B cell (primary cell): Measurements from ENCODE around the gene ASB2. TPM values are rescaled to one million over a fixed set of nuclear protein-coding genes. Genes with fewer than 3 reads are reported as not detected.

Experiments
- ATAC-seq: fragments of 200-7000 bp; cut with Tn5 transposase; one replicate; pipeline ENCODE4 v1.10.0; 2021; ENCODE audit warnings: low read depth, mild to moderate bottlenecking, moderate number of reproducible peaks, moderate library complexity
- CTCF ChIA-PET: fragments of 350-600 bp; sonication (Branson Sonifier 250); formaldehyde crosslinking; loops from one replicate; lab custom pipeline; 2021; ENCODE audit warnings: antibody characterized with exemption, inconsistent platforms; lab: Charles Lee
- POLR2A ChIA-PET: fragments of 350-600 bp; sonication (Branson Sonifier 250); formaldehyde crosslinking; loops from one replicate; lab custom pipeline; 2021; ENCODE audit warnings: antibody characterized with exemption; lab: Charles Lee
- DNase-seq: peaks from one replicate; pipeline ENCODE4 v3.0.0; 2013
- H2AFZ ChIP-seq: 2 replicates; pipeline ENCODE4 v1.6.1; 2012; ENCODE audit warnings: mild to moderate bottlenecking, low read depth, low read length; ENCODE audit not compliant: insufficient read depth, poor library complexity, severe bottlenecking
- H3K27ac ChIP-seq, 2 donors: 1 replicate in 1 of 2; 2 replicates in 1 of 2; pipeline ENCODE4 v1.5.1; 2012 to 2013; ENCODE audit warnings: low read length in 2 of 2, mild to moderate bottlenecking in 2 of 2, moderate library complexity in 1 of 2
- H3K27me3 ChIP-seq, 4 experiments: fragments of 200-600 bp in 1 of 4; sonication (generic) in 1 of 4; replicated peaks in 1 of 4; 1 replicate in 2 of 4; 2 replicates in 2 of 4; pipeline versions ENCODE4 v1.6.1 to v1.7.0; 2013 to 2016; ENCODE audit warnings: low read length in 3 of 4, mild to moderate bottlenecking in 2 of 4, mixed read lengths in 1 of 4, moderate library complexity in 1 of 4; ENCODE audit not compliant: insufficient read depth in 4 of 4, control insufficient read depth in 3 of 4; ENCODE audit errors: control extremely low read depth in 1 of 4
- H3K36me3 ChIP-seq, 2 experiments: replicated peaks in 1 of 2; 1 replicate in 1 of 2; 2 replicates in 1 of 2; pipeline versions ENCODE4 v1.6.1 to v1.7.1; 2013; ENCODE audit warnings: low read length in 1 of 2; ENCODE audit not compliant: insufficient read depth in 2 of 2, control insufficient read depth in 1 of 2; ENCODE audit errors: control extremely low read depth in 1 of 2, extremely low read depth in 1 of 2
- H3K4me1 ChIP-seq, 2 donors: fragments of 200-600 bp in 1 of 2; sonication (generic) in 1 of 2; 1 replicate in 1 of 2; 2 replicates in 1 of 2; pipeline versions ENCODE4 v1.5.1 to v1.6.1; 2013 to 2017; ENCODE audit warnings: low read length in 2 of 2; ENCODE audit not compliant: control insufficient read depth in 2 of 2, insufficient read depth in 2 of 2
- H3K4me2 ChIP-seq: replicated peaks from 2 replicates; pipeline ENCODE3; 2012; ENCODE audit warnings: mild to moderate bottlenecking, low read depth, low read length; ENCODE audit not compliant: poor library complexity, severe bottlenecking
- H3K4me3 ChIP-seq, 5 experiments: fragments of 200-600 bp in 1 of 5; sonication (generic) in 1 of 5; 1 replicate in 3 of 5; 2 replicates in 2 of 5; pipeline versions ENCODE4 v1.5.1 to v1.7.0; 2011 to 2016; ENCODE audit warnings: low read length in 4 of 5, mild to moderate bottlenecking in 4 of 5, low read depth in 2 of 5, control low read depth in 1 of 5, moderate library complexity in 1 of 5; ENCODE audit not compliant: insufficient read depth in 1 of 5; ENCODE audit errors: control extremely low read depth in 1 of 5, extremely low read depth in 1 of 5
- H3K79me2 ChIP-seq: fragments of 200-600 bp; sonication (generic); one replicate; pipeline ENCODE4 v1.6.0; 2016; ENCODE audit warnings: low read length; ENCODE audit not compliant: control insufficient read depth, insufficient read depth
- H3K9ac ChIP-seq: fragments of 200-600 bp; sonication (generic); 2 replicates; pipeline ENCODE4 v1.6.1; 2017; ENCODE audit warnings: mild to moderate bottlenecking, low read length, moderate library complexity
- H3K9me3 ChIP-seq, 3 donors: one replicate each; pipeline versions ENCODE4 v1.6.1 to v1.7.1; 2013; ENCODE audit warnings: low read length in 2 of 3; ENCODE audit not compliant: control insufficient read depth in 2 of 3, insufficient read depth in 1 of 3; ENCODE audit errors: control extremely low read depth in 1 of 3
- H4K20me1 ChIP-seq: 2 replicates; pipeline ENCODE4 v1.6.0; 2012; ENCODE audit warnings: mild to moderate bottlenecking, low read length; ENCODE audit not compliant: insufficient read depth, control insufficient read depth, poor library complexity, severe bottlenecking
- H3K27ac Mint-ChIP-seq: one replicate; pipeline ENCODE4 v1.8.0; 2021; ENCODE audit warnings: mixed read lengths
- H3K27me3 Mint-ChIP-seq: one replicate; pipeline ENCODE4 v1.8.0; 2021; ENCODE audit warnings: mixed read lengths
- H3K4me1 Mint-ChIP-seq: one replicate; pipeline ENCODE4 v1.8.0; 2021; ENCODE audit warnings: mixed read lengths
- H3K4me3 Mint-ChIP-seq: one replicate; pipeline ENCODE4 v1.8.0; 2021; ENCODE audit warnings: mixed read lengths
- H3K9me3 Mint-ChIP-seq: one replicate; pipeline ENCODE4 v1.8.0; 2022; ENCODE audit warnings: mixed read lengths; ENCODE audit not compliant: insufficient read depth
- EZH2 ChIP-seq: IDR thresholded peaks from 2 replicates; pipeline ENCODE4 v1.6.1; 2012; ENCODE audit warnings: borderline replicate concordance, low read depth, mild to moderate bottlenecking, moderate library complexity, low read length; ENCODE audit not compliant: insufficient read depth, poor library complexity, severe bottlenecking
- WGBS: methylation state at CpG from one replicate; pipeline ENCODE4 v1.1.5; 2013; ENCODE audit warnings: missing lambda C conversion rate; ENCODE audit not compliant: insufficient coverage; 5-methylcytosine and 5-hydroxymethylcytosine counted together
- intact Hi-C: fragments of 100-400 bp; cut with micrococcal nuclease; formaldehyde crosslinking; loops from one replicate; pipeline ENCODE4 v1.10.0; 2022
- polyA plus RNA-seq: library from polyadenylated mRNA; depleted of rRNA; stranded (reverse); fragments of >200 nt; gene quantifications from 2 replicates; pipeline ENCODE4 v1.2.3, GENCODE V29; 2012
- total RNA-seq, 2 donors: library from RNA; stranded (reverse); fragments of 120-200 nt in 1 of 2; gene quantifications; 1 replicate in 1 of 2; 2 replicates in 1 of 2; pipeline versions ENCODE4 v1.2.3 to v1.2.4, GENCODE V29; 2013 to 2022
- TF ChIP-seq, protein P1 (sequence below): fragments of 200-600 bp; IDR thresholded peaks from one replicate; pipeline ENCODE4 v1.8.0; 2022; ENCODE audit warnings: antibody characterized with exemption, mild to moderate bottlenecking

Gene ASB2
- total and polyA plus RNA-seq, 2 donors (not counting 1 experiment from before 2014, with no cell fraction given) = 1.5 to 2.7 TPM

DNA sequence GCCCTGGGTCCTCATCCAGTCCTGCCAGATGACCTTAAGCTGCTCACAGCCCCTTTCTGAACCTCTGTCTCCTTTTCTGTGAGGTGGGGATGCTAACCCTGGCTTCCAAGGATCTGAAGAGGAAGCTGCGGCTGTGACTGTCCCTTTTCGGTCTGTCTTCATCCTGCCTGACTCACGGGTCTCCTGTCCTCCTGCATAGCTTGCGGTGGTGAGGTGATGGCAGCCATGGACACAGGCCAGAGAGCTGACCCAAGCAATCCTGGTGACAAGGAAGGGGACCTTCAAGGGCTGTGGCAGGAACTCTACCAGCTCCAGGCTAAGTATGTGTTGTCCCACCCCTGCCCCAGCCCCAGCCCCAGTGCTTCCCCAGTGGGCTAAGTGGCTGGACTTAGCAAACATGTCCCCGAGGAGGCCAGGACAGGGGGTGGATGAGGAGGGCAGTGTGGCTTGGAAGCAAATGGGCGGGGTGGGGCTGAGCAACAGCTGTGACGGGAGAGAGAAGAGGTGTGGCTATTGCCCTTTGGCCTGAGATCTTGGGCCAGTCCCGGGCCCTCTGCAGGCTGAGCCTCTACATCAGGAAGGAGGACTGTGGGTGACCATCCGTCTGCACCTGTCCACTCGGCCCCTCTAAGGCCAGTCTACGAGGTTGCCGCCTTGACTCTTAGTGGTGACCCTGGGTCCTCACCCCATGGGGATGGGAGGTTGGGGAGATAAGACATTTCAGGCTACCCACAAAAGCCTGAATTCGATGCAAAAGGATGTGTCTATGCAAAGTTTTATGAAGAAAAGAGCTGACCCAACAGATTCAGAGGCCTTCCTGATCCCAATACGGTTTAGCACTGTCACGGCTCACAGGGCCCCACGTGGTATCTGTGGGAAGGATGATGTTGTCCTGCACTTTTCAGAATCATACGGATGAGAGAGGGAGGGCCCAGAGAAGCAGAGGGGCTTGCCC is 21.8 kb upstream of the ASB2 start:
- peaks cover 4% of the 10 kb centered on the region for H3K4me1 Mint-ChIP-seq
- POLR2A ChIA-PET = interaction anchor here (0.9 kb wide), 1 partner anchor 59 kb away, joined by 3 read pairs; no protein-coding TSS in a partner anchor
- Histone ChIP-seq H2AFZ (no peak overlapping the region), H4K20me1 (no peaks in the 10 kb centered on the region), H3K27me3 (peaks cover 0 to 28% (median 9%) of the 10 kb centered on the region in 4 experiments), H3K9ac (no peak overlapping the region), H3K4me3 (no peak overlapping the region), H3K9me3 (peaks cover 0 to 7% (median 0%) of the 10 kb centered on the region in 3 donors), H3K36me3 (no peaks in the 10 kb centered on the region), H3K4me2 (no peak overlapping the region), H3K27ac (no peak overlapping the region), H3K4me1 (peaks cover 4 to 6% of the 10 kb centered on the region in 2 donors), H3K79me2 (no peaks in the 10 kb centered on the region)
- CTCF ChIA-PET = interaction anchor here (1.1 to 12.8 kb wide), 8 partner anchors 24 to 182 kb away, joined by 3 to 367 read pairs (median 10); no protein-coding TSS in a partner anchor
- H3K27ac Mint-ChIP-seq = no peak overlapping the region
- peaks cover 33% of the 10 kb centered on the region for H3K27me3 Mint-ChIP-seq
- TF ChIP-seq, protein P1, sequence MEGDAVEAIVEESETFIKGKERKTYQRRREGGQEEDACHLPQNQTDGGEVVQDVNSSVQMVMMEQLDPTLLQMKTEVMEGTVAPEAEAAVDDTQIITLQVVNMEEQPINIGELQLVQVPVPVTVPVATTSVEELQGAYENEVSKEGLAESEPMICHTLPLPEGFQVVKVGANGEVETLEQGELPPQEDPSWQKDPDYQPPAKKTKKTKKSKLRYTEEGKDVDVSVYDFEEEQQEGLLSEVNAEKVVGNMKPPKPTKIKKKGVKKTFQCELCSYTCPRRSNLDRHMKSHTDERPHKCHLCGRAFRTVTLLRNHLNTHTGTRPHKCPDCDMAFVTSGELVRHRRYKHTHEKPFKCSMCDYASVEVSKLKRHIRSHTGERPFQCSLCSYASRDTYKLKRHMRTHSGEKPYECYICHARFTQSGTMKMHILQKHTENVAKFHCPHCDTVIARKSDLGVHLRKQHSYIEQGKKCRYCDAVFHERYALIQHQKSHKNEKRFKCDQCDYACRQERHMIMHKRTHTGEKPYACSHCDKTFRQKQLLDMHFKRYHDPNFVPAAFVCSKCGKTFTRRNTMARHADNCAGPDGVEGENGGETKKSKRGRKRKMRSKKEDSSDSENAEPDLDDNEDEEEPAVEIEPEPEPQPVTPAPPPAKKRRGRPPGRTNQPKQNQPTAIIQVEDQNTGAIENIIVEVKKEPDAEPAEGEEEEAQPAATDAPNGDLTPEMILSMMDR = no peak
- TF ChIP-seq EZH2 = no peak
- WGBS = 92% methylated on average over 16 of the region's 17 CpGs
- intact Hi-C loops = no loop called here
- no peaks in the 10 kb centered on the region for H3K9me3 Mint-ChIP-seq
- no peak for DNase-seq
- no peak for ATAC-seq
- no peak overlapping the region for H3K4me3 Mint-ChIP-seq

DNA sequence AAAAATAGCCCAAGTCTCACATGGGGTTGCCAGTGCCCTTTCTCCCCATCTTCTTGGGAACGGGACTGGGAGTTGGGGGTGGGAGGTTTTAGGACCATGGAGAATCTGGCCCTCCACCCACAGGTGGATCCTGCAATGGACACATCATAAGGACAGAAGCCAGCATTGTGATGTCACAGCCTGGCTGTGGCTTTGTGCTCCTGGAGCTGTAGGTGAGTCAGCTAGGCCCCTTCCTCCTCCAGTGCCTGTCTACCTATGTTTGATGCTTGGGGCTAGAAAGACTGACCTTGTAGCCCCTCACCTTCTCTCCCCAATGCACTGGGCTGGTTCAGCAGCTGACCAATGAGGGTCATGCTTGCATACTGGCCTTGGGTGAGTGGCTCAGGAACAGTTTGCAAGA is 20.7 kb upstream of the ASB2 start, which contains the start of gene CCDC197:
Gene CCDC197, plus strand, starts transcription at position 220 of the 400 bp plus-strand sequence. CDS start 831 bp downstream, outside the sequence.
- peaks cover 0 to 7% (median 0%) of the 10 kb centered on the region in 3 donors for H3K9me3 ChIP-seq
- Mint-ChIP-seq H3K27ac (no peak within 1 kb of the TSS), H3K27me3 (peaks cover 34% of the 10 kb centered on the region), H3K9me3 (no peaks in the 10 kb centered on the region), H3K4me1 (peaks cover 4% of the 10 kb centered on the region), H3K4me3 (no peak within 1 kb of the TSS)
- no peak for TF ChIP-seq EZH2
- TF ChIP-seq, protein P1 = no peak
- no peaks in the 10 kb centered on the region for H4K20me1 ChIP-seq
- no peak within 1 kb of the TSS for H3K4me3 ChIP-seq
- POLR2A ChIA-PET = no interaction called here
- no peak within 1 kb of the TSS for H3K9ac ChIP-seq
- CTCF ChIA-PET = interaction anchor here (0.9 to 12.8 kb wide), 3 partner anchors 26 to 135 kb away, joined by 3 to 367 read pairs (median 12); no protein-coding TSS in a partner anchor
- no peak within 1 kb of the TSS for H2AFZ ChIP-seq
- no CpG with 5 or more reads among the region's 1 CpG for WGBS
- no peak within 1 kb of the TSS for H3K4me2 ChIP-seq
- no peaks in the 10 kb centered on the region for H3K36me3 ChIP-seq
- intact Hi-C loops = no loop called here
- DNase-seq = no peak
- ATAC-seq = no peak
- peaks cover 0 to 32% (median 7%) of the 10 kb centered on the region in 4 experiments for H3K27me3 ChIP-seq
- H3K4me1 ChIP-seq = peaks cover 4 to 6% of the 10 kb centered on the region in 2 donors
- H3K27ac ChIP-seq = no peak within 1 kb of the TSS
- no peaks in the 10 kb centered on the region for H3K79me2 ChIP-seq
